ENCODE data around the gene ESRRA. TPM values are rescaled to one million over a fixed set of nuclear protein-coding genes. Genes with fewer than 3 reads are reported as not detected.

Gene ESRRA
- polyA plus RNA-seq, 2 of the 4 experiments (the other 2 are of a cell fraction) = 15.2 to 35.5 TPM

DNA sequence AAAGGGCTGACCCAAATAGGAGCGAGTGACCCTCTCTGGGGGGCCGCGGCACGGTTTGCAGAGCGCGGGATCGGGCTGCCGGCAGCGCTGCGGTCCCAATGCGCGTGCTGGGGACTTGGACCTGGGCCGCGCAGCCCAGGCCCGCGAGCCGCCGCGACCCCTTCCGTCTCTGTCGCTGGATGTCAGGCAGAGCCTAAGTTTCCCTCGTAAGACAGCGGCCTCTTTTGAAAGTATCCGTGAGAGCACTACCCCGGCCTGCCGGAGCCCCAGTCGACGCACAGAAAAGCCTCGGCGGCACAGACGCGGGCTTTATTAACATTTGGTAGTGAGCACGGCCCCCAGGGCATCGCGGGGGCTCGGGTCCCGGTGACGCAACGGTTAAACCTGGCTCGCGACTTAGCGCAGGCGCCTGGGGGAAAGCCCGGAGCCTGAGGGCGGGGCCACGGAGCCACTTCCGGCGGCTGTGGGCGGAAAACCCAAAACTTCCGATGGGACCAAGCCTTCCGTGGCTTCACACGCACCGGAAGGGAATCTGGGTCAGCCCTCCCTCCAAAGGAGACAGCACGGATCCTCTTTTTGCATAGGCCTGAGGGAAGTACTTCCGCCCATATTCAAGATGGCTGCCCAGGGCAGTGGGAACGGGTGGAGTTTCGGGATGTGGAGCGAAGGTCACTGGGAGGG is 35.6 kb upstream of the ESRRA start:
- Histone ChIP-seq H3K4me3 (peak overlapping the region; percentile 72), H3K4me2 (peak overlapping the region; percentile 97), H3K9me3 (no peaks in the 10 kb centered on the region), H3K27ac (peak overlapping the region; percentile 94 to 97), H3K4me1 (peaks cover 32% of the 10 kb centered on the region)
- FAIRE-seq = peak; percentile 59
- CTCF ChIA-PET = interaction anchor here (0.6 to 16.0 kb wide), 12 partner anchors 11 to 707 kb away, joined by 3 to 220 read pairs (median 4); partner anchors contain the start of genes BAD, CATSPERZ, ESRRA and PLCB3
- POLR2A ChIA-PET = interaction anchor here (0.6 to 5.9 kb wide), 13 partner anchors 10 to 84 kb away, joined by 3 to 53 read pairs (median 5); partner anchors contain the start of genes BAD, ESRRA, FKBP2 and GPR137
- TF ChIP-seq, protein P1, sequence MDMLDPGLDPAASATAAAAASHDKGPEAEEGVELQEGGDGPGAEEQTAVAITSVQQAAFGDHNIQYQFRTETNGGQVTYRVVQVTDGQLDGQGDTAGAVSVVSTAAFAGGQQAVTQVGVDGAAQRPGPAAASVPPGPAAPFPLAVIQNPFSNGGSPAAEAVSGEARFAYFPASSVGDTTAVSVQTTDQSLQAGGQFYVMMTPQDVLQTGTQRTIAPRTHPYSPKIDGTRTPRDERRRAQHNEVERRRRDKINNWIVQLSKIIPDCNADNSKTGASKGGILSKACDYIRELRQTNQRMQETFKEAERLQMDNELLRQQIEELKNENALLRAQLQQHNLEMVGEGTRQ (IDR thresholded peaks at IDR 0.05) = no peak
- TF ChIP-seq MAFK (IDR thresholded peaks at IDR 0.05; ENCODE audit: partially characterized antibody) (no peak), CEBPB (IDR thresholded peaks at IDR 0.05) (peak; percentile 75 to 87; a peak in 3 of 4 replicates), RNF2 (IDR thresholded peaks at IDR 0.05; ENCODE audit: borderline replicate concordance, low read depth) (peak; percentile 84; the same call in 1 of the 2 replicates), POLR2A (IDR thresholded peaks at IDR 0.05; ENCODE audit: low read length) (peak; percentile 32), MYC (IDR thresholded peaks at IDR 0.05; ENCODE audit: borderline replicate concordance, low read length) (no peak; the same call in 1 of the 2 replicates), FOSL2 (IDR thresholded peaks at IDR 0.05) (no peak), FOSL2 (CRISPR knock-in tag; IDR thresholded peaks at IDR 0.05) (peak; percentile 41; the same call in 1 of the 2 replicates), POLR2AphosphoS2 (conservative IDR thresholded peaks at IDR 0.05; ENCODE audit: low read length) (peak; percentile 6; the same call in 1 of the 2 replicates), MAZ (IDR thresholded peaks at IDR 0.05; ENCODE audit: borderline replicate concordance, low read depth, low read length) (peak; percentile 32; the same call in 1 of the 2 replicates), KDM5A (IDR thresholded peaks at IDR 0.05) (no peak), HOXA7 (CRISPR knock-in tag; IDR thresholded peaks at IDR 0.05) (no peak; the same call in 1 of the 2 replicates), EHF (CRISPR knock-in tag; IDR thresholded peaks at IDR 0.05) (no peak), PHF8 (IDR thresholded peaks at IDR 0.05; ENCODE audit: borderline replicate concordance, low read depth) (peak; percentile 56; the same call in 1 of the 2 replicates), SREBF2 (IDR thresholded peaks at IDR 0.05) (no peak), SMC3 (IDR thresholded peaks at IDR 0.05) (peak; percentile 4; the same call in 1 of the 3 replicates), JUN (IDR thresholded peaks at IDR 0.05) (peak; percentile 78 to 92), TP53 (CRISPR knock-in tag; IDR thresholded peaks at IDR 0.05) (0 out of 2 replicates have a peak, but pooled peaks have one; percentile 27), TFCP2L1 (CRISPR knock-in tag; IDR thresholded peaks at IDR 0.05) (no peak)
- TF ChIP-seq, protein P2, sequence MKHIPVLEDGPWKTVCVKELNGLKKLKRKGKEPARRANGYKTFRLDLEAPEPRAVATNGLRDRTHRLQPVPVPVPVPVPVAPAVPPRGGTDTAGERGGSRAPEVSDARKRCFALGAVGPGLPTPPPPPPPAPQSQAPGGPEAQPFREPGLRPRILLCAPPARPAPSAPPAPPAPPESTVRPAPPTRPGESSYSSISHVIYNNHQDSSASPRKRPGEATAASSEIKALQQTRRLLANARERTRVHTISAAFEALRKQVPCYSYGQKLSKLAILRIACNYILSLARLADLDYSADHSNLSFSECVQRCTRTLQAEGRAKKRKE (CRISPR knock-in tag; IDR thresholded peaks at IDR 0.05; ENCODE audit: low read depth) = no peak
- TF ChIP-seq, protein P3, sequence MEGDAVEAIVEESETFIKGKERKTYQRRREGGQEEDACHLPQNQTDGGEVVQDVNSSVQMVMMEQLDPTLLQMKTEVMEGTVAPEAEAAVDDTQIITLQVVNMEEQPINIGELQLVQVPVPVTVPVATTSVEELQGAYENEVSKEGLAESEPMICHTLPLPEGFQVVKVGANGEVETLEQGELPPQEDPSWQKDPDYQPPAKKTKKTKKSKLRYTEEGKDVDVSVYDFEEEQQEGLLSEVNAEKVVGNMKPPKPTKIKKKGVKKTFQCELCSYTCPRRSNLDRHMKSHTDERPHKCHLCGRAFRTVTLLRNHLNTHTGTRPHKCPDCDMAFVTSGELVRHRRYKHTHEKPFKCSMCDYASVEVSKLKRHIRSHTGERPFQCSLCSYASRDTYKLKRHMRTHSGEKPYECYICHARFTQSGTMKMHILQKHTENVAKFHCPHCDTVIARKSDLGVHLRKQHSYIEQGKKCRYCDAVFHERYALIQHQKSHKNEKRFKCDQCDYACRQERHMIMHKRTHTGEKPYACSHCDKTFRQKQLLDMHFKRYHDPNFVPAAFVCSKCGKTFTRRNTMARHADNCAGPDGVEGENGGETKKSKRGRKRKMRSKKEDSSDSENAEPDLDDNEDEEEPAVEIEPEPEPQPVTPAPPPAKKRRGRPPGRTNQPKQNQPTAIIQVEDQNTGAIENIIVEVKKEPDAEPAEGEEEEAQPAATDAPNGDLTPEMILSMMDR (IDR thresholded peaks at IDR 0.05) = peak; percentile 12; the same call in 1 of the 3 replicates
- TF ChIP-seq, protein P4, sequence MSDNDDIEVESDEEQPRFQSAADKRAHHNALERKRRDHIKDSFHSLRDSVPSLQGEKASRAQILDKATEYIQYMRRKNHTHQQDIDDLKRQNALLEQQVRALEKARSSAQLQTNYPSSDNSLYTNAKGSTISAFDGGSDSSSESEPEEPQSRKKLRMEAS (IDR thresholded peaks at IDR 0.05) = peak; percentile 84
- TF ChIP-seq, protein P5, sequence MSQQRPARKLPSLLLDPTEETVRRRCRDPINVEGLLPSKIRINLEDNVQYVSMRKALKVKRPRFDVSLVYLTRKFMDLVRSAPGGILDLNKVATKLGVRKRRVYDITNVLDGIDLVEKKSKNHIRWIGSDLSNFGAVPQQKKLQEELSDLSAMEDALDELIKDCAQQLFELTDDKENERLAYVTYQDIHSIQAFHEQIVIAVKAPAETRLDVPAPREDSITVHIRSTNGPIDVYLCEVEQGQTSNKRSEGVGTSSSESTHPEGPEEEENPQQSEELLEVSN (IDR thresholded peaks at IDR 0.05; ENCODE audit: borderline replicate concordance, low read depth) = peak; percentile 61; the same call in 1 of the 2 replicates
- TF ChIP-seq, protein P6, sequence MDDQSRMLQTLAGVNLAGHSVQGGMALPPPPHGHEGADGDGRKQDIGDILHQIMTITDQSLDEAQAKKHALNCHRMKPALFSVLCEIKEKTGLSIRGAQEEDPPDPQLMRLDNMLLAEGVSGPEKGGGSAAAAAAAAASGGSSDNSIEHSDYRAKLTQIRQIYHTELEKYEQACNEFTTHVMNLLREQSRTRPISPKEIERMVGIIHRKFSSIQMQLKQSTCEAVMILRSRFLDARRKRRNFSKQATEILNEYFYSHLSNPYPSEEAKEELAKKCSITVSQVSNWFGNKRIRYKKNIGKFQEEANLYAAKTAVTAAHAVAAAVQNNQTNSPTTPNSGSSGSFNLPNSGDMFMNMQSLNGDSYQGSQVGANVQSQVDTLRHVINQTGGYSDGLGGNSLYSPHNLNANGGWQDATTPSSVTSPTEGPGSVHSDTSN (IDR thresholded peaks at IDR 0.05) = peak; percentile 19
- 3% methylated on average over 29 of the region's 58 CpGs for WGBS (ENCODE audit: missing lambda C conversion rate)
- peak; percentile 87 to 100 for DNase-seq (ENCODE audit: low read depth in 1 of 2, low spot score in 1 of 2)
- peak; percentile 80 to 91 for ATAC-seq

All from A549 (cell line).